Astrocyte (in vitro differentiated cells and primary cell): ENCODE results near the gene DAAM2. TPM values are rescaled to one million over a fixed set of nuclear protein-coding genes. Genes with fewer than 3 reads are reported as not detected.

Experiments used
- DNase-seq: peaks from one replicate; pipeline ENCODE4 v3.0.0-alpha.2; 2010; ENCODE audit warnings: low read depth
- FAIRE-seq: peaks from 2 replicates; lab custom pipeline; 2011; peaks lifted over from hg19 to GRCh38; lab: Jason Lieb, UNC
- H2AFZ ChIP-seq: 2 replicates; pipeline ENCODE4 v1.6.0; 2012; ENCODE audit warnings: low read depth, low read length, inconsistent platforms
- H3K27ac ChIP-seq: 2 replicates; pipeline ENCODE4 v1.5.1; 2011; ENCODE audit warnings: low read depth, low read length, inconsistent platforms
- H3K27me3 ChIP-seq: 2 replicates; pipeline ENCODE4 v1.6.0; 2011; ENCODE audit warnings: low read length, inconsistent platforms; ENCODE audit not compliant: insufficient read depth
- H3K36me3 ChIP-seq: 2 replicates; pipeline ENCODE4 v1.5.1; 2011; ENCODE audit warnings: low read length, inconsistent platforms; ENCODE audit not compliant: insufficient read depth
- H3K4me1 ChIP-seq: 2 replicates; pipeline ENCODE4 v1.5.1; 2011; ENCODE audit warnings: low read length, inconsistent platforms; ENCODE audit not compliant: insufficient read depth
- H3K4me2 ChIP-seq: 2 replicates; pipeline ENCODE4 v1.6.0; 2012; ENCODE audit warnings: low read length, inconsistent platforms
- H3K4me3 ChIP-seq: 2 replicates; pipeline ENCODE4 v1.5.1; 2011; ENCODE audit warnings: low read depth, mild to moderate bottlenecking, low read length, inconsistent platforms; ENCODE audit not compliant: insufficient read depth
- H3K79me2 ChIP-seq: 2 replicates; pipeline ENCODE4 v1.6.0; 2012; ENCODE audit warnings: mild to moderate bottlenecking, low read length, inconsistent platforms; ENCODE audit not compliant: insufficient read depth
- H3K9ac ChIP-seq: 2 replicates; pipeline ENCODE4 v1.6.0; 2012; ENCODE audit warnings: mild to moderate bottlenecking, low read length, inconsistent platforms
- H3K9me3 ChIP-seq: 2 replicates; pipeline ENCODE4 v1.5.1; 2012; ENCODE audit warnings: low read depth, mild to moderate bottlenecking, low read length, inconsistent platforms; ENCODE audit not compliant: insufficient read depth
- H4K20me1 ChIP-seq: 2 replicates; pipeline ENCODE4 v1.6.0; 2012; ENCODE audit warnings: low read length, inconsistent platforms; ENCODE audit not compliant: insufficient read depth
- H3K27ac Mint-ChIP-seq: one replicate; pipeline ENCODE4 v1.8.0; 2021; ENCODE audit warnings: mild to moderate bottlenecking, mixed read lengths; ENCODE audit not compliant: unreplicated experiment
- H3K27me3 Mint-ChIP-seq: one replicate; pipeline ENCODE4 v1.8.0; 2021; ENCODE audit warnings: low read depth, mixed read lengths; ENCODE audit not compliant: unreplicated experiment
- H3K36me3 Mint-ChIP-seq: one replicate; pipeline ENCODE4 v1.8.0; 2021; ENCODE audit warnings: low read depth, mixed read lengths; ENCODE audit not compliant: unreplicated experiment
- H3K4me1 Mint-ChIP-seq: one replicate; pipeline ENCODE4 v1.8.0; 2021; ENCODE audit warnings: low read depth, mixed read lengths; ENCODE audit not compliant: unreplicated experiment
- H3K4me3 Mint-ChIP-seq: one replicate; pipeline ENCODE4 v1.8.0; 2021; ENCODE audit warnings: mild to moderate bottlenecking, moderate library complexity, mixed read lengths; ENCODE audit not compliant: unreplicated experiment
- H3K9me3 Mint-ChIP-seq: one replicate; pipeline ENCODE4 v1.8.0; 2021; ENCODE audit warnings: mild to moderate bottlenecking, mixed read lengths; ENCODE audit not compliant: unreplicated experiment
- EZH2 ChIP-seq: IDR thresholded peaks from 2 replicates; pipeline ENCODE4 v1.6.1; 2012; ENCODE audit warnings: mild to moderate bottlenecking, low read length, inconsistent platforms; ENCODE audit not compliant: insufficient read depth
- total RNA-seq: library from RNA; stranded (reverse); gene quantifications from 2 replicates; pipeline ENCODE4 v1.2.1, GENCODE V29; 2021
- TF ChIP-seq, protein P1 (sequence below): IDR thresholded peaks from 2 replicates; pipeline ENCODE4 v1.5.1; 2011; ENCODE audit warnings: low read depth, mild to moderate bottlenecking, inconsistent platforms, low read length, moderate library complexity; ENCODE audit not compliant: insufficient read depth

The DAAM2 gene
- total RNA-seq, 1 donor from 2014 or later = 38.4 TPM

DNA sequence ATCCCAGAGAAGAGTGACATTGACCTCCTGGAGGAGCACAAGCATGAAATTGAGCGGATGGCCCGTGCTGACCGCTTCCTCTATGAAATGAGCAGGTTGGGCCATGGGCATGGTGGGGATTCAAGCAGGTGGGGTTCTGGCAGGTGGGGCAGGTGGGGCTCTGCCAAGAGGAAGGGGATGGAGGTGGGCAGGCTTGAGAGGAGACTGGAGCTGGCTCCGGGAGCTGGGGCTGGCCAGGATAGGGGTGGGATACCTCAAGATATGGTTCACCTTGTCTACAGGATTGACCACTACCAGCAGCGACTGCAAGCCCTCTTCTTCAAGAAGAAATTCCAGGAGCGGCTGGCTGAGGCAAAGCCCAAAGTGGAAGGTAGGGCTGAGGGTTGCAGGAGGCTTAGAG is 99.2 kb downstream of the DAAM2 start:
- peaks cover 25% of the 10 kb centered on the region for H3K4me1 ChIP-seq
- H3K4me2 ChIP-seq = no peak overlapping the region
- Mint-ChIP-seq H3K36me3 (peaks cover 8% of the 10 kb centered on the region), H3K27me3 (no peaks in the 10 kb centered on the region), H3K27ac (no peak overlapping the region), H3K4me1 (peaks cover 29% of the 10 kb centered on the region), H3K4me3 (no peak overlapping the region), H3K9me3 (no peaks in the 10 kb centered on the region)
- no peaks in the 10 kb centered on the region for H3K36me3 ChIP-seq
- H3K9ac ChIP-seq = no peak overlapping the region
- H3K27ac ChIP-seq = no peak overlapping the region
- FAIRE-seq (no peak), DNase-seq (no peak)
- H3K79me2 ChIP-seq = no peaks in the 10 kb centered on the region
- no peaks in the 10 kb centered on the region for H3K27me3 ChIP-seq
- no peaks in the 10 kb centered on the region for H3K9me3 ChIP-seq
- TF ChIP-seq, protein P1, sequence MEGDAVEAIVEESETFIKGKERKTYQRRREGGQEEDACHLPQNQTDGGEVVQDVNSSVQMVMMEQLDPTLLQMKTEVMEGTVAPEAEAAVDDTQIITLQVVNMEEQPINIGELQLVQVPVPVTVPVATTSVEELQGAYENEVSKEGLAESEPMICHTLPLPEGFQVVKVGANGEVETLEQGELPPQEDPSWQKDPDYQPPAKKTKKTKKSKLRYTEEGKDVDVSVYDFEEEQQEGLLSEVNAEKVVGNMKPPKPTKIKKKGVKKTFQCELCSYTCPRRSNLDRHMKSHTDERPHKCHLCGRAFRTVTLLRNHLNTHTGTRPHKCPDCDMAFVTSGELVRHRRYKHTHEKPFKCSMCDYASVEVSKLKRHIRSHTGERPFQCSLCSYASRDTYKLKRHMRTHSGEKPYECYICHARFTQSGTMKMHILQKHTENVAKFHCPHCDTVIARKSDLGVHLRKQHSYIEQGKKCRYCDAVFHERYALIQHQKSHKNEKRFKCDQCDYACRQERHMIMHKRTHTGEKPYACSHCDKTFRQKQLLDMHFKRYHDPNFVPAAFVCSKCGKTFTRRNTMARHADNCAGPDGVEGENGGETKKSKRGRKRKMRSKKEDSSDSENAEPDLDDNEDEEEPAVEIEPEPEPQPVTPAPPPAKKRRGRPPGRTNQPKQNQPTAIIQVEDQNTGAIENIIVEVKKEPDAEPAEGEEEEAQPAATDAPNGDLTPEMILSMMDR = no peak
- TF ChIP-seq EZH2 = no peak
- H3K4me3 ChIP-seq = no peak overlapping the region
- no peak overlapping the region for H2AFZ ChIP-seq
- no peaks in the 10 kb centered on the region for H4K20me1 ChIP-seq

DNA sequence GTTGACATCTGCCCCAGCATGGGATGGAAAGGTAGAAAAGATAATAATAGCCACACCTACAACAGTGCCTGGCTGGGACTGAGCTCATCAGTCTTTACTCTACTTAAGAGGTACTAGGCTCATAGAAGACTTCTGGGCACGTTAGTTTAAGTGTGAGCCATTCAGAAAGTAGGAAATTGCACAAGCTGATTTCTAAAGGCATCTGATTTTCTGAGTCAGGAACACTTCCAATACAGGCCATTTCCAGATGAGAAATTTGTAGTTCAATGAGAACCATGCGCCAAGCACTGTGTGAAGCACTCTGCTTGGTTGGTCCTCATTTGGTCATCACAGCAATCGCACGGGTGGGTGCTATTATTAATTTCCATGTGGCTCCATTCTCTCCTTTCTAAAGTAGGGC is 99.8 kb downstream of the DAAM2 start:
- Histone ChIP-seq H2AFZ (no peak overlapping the region), H3K79me2 (no peaks in the 10 kb centered on the region), H3K4me3 (no peak overlapping the region), H3K27ac (no peak overlapping the region), H4K20me1 (no peaks in the 10 kb centered on the region), H3K27me3 (no peaks in the 10 kb centered on the region), H3K4me1 (peaks cover 19% of the 10 kb centered on the region), H3K36me3 (no peaks in the 10 kb centered on the region), H3K9me3 (no peaks in the 10 kb centered on the region), H3K4me2 (no peak overlapping the region), H3K9ac (no peak overlapping the region)
- H3K4me3 Mint-ChIP-seq = no peak overlapping the region
- no peaks in the 10 kb centered on the region for H3K27me3 Mint-ChIP-seq
- no peaks in the 10 kb centered on the region for H3K9me3 Mint-ChIP-seq
- TF ChIP-seq, protein P1 = no peak
- no peak for TF ChIP-seq EZH2
- H3K36me3 Mint-ChIP-seq = peaks cover 13% of the 10 kb centered on the region
- FAIRE-seq = peak; percentile 13
- H3K27ac Mint-ChIP-seq = no peak overlapping the region
- DNase-seq = no peak
- peaks cover 23% of the 10 kb centered on the region for H3K4me1 Mint-ChIP-seq

DNA sequence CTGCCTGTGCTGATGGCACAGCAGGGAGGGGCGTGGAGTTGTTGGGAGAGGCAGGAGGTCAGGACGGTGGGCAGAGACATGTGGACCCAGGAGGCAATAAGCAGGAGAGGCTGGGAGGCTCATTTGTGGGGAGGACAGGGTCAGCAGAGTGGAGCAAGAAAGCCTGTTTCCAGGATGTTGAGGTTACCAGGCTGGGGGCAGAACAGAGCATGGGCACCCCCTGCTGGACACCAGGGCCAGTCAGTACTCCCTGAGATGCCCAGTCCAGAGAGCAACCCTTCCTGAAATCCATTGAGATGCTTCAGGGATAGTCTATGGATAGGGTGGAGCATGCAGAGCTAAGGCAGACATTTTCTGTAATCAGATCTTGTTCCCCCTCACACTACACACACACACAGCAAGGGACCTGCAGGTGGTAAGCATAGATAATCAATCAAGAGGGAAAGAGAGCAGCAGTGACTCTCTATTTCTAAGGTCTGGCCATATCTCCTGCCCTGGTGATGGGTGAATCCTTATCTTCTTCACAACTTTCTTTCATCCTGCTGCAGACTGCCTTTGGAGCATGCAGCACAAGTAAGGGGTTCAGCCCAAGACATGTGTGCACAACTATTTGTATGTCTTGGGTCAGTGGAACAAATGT is 100.4 kb downstream of the DAAM2 start:
- Histone ChIP-seq H3K4me1 (peaks cover 13% of the 10 kb centered on the region), H3K27ac (no peak overlapping the region), H3K4me3 (no peak overlapping the region), H3K4me2 (no peak overlapping the region), H4K20me1 (no peaks in the 10 kb centered on the region), H3K9me3 (no peaks in the 10 kb centered on the region), H3K79me2 (no peaks in the 10 kb centered on the region), H3K9ac (no peak overlapping the region), H3K36me3 (no peaks in the 10 kb centered on the region), H2AFZ (no peak overlapping the region), H3K27me3 (no peaks in the 10 kb centered on the region)
- H3K4me3 Mint-ChIP-seq = no peak overlapping the region
- no peaks in the 10 kb centered on the region for H3K9me3 Mint-ChIP-seq
- H3K27ac Mint-ChIP-seq = peak overlapping the region; percentile 31
- peak; percentile 84 for FAIRE-seq
- peaks cover 18% of the 10 kb centered on the region for H3K4me1 Mint-ChIP-seq
- no peak for TF ChIP-seq EZH2
- TF ChIP-seq, protein P1 = peak; percentile 68
- peak; percentile 26 for DNase-seq
- H3K36me3 Mint-ChIP-seq = peaks cover 15% of the 10 kb centered on the region
- H3K27me3 Mint-ChIP-seq = no peaks in the 10 kb centered on the region
